Neuronal stem cell (in vitro differentiated cells): ENCODE measurements around the gene CCDC68.

Source experiments
- DNase-seq: peaks from one replicate; pipeline ENCODE4 v3.0.0-alpha.2; 2013; ENCODE audit warnings: low spot score
- H2AFZ ChIP-seq: one replicate; pipeline ENCODE4 v1.6.1; 2013; ENCODE audit warnings: mild to moderate bottlenecking, low read length, inconsistent platforms
- H2AK5ac ChIP-seq: 2 replicates; pipeline ENCODE4 v1.6.1; 2013; ENCODE audit warnings: low read depth, mild to moderate bottlenecking, inconsistent platforms, low read length, moderate library complexity, mixed read lengths
- H2BK120ac ChIP-seq: 2 replicates; pipeline ENCODE4 v1.6.1; 2013; ENCODE audit warnings: low read depth, mild to moderate bottlenecking, inconsistent platforms, low read length, moderate library complexity, mixed read lengths
- H2BK12ac ChIP-seq: one replicate; pipeline ENCODE4 v1.6.1; 2013; ENCODE audit warnings: low read length, inconsistent platforms
- H2BK15ac ChIP-seq: 2 replicates; pipeline ENCODE4 v1.6.1; 2013; ENCODE audit warnings: mild to moderate bottlenecking, low read length, inconsistent platforms, mixed read lengths
- H2BK5ac ChIP-seq: one replicate; pipeline ENCODE4 v1.6.1; 2013; ENCODE audit warnings: inconsistent platforms, mild to moderate bottlenecking, low read length, moderate library complexity
- H3K14ac ChIP-seq: one replicate; pipeline ENCODE4 v1.6.1; 2013; ENCODE audit warnings: low read length, inconsistent platforms
- H3K18ac ChIP-seq: 2 replicates; pipeline ENCODE4 v1.6.1; 2013; ENCODE audit warnings: low read length, inconsistent platforms
- H3K23ac ChIP-seq: 2 replicates; pipeline ENCODE4 v1.6.1; 2013; ENCODE audit warnings: low read depth, mild to moderate bottlenecking, mixed read lengths, low read length, inconsistent platforms; ENCODE audit not compliant: poor library complexity
- H3K27ac ChIP-seq: replicated peaks from 3 replicates; pipeline ENCODE4 v1.5.1; 2013; ENCODE audit warnings: low read length, inconsistent platforms
- H3K27me3 ChIP-seq, 3 experiments: 2 replicates each; pipeline ENCODE4 v1.6.1; 2013; ENCODE audit warnings: low read length in 3 of 3, mild to moderate bottlenecking in 2 of 3, inconsistent platforms in 1 of 3, low read depth in 1 of 3, mixed read lengths in 1 of 3, moderate library complexity in 1 of 3; ENCODE audit not compliant: control insufficient read depth in 3 of 3, insufficient read depth in 3 of 3
- H3K36me3 ChIP-seq, 2 donors: replicated peaks in 1 of 2; 2 replicates each; pipeline ENCODE4 v1.6.1; 2013; ENCODE audit warnings: low read length in 2 of 2; ENCODE audit not compliant: control insufficient read depth in 2 of 2, insufficient read depth in 2 of 2
- H3K4ac ChIP-seq: 2 replicates; pipeline ENCODE4 v1.6.1; 2013; ENCODE audit warnings: inconsistent platforms, mild to moderate bottlenecking, low read length, moderate library complexity
- H3K4me1 ChIP-seq, 2 donors: 1 replicate in 1 of 2; 2 replicates in 1 of 2; pipeline ENCODE4 v1.6.1; 2013; ENCODE audit warnings: low read length in 2 of 2, low read depth in 1 of 2; ENCODE audit not compliant: control insufficient read depth in 2 of 2, insufficient read depth in 1 of 2
- H3K4me2 ChIP-seq: one replicate; pipeline ENCODE4 v1.6.1; 2013; ENCODE audit warnings: mild to moderate bottlenecking, low read length, inconsistent platforms; ENCODE audit not compliant: insufficient read depth, poor library complexity, severe bottlenecking
- H3K4me3 ChIP-seq, 2 donors: 2 replicates each; pipeline ENCODE4 v1.5.1; 2013; ENCODE audit warnings: low read length in 2 of 2, mild to moderate bottlenecking in 2 of 2, inconsistent platforms in 1 of 2, moderate library complexity in 1 of 2
- H3K79me1 ChIP-seq: one replicate; pipeline ENCODE4 v1.6.1; 2013; ENCODE audit warnings: low read depth, mild to moderate bottlenecking, inconsistent platforms, low read length, moderate library complexity
- H3K9ac ChIP-seq: one replicate; pipeline ENCODE4 v1.6.1; 2013; ENCODE audit warnings: mild to moderate bottlenecking, low read depth, low read length, inconsistent platforms; ENCODE audit not compliant: poor library complexity
- H3K9me3 ChIP-seq, 2 donors: replicated peaks in 1 of 2; 2 replicates each; pipeline versions ENCODE3 to v1.6.1; 2013; ENCODE audit warnings: low read length in 2 of 2, mild to moderate bottlenecking in 2 of 2, inconsistent platforms in 1 of 2, low read depth in 1 of 2, mixed read lengths in 1 of 2, moderate library complexity in 1 of 2; ENCODE audit not compliant: control insufficient read depth in 2 of 2, insufficient read depth in 1 of 2
- H4K8ac ChIP-seq: one replicate; pipeline ENCODE4 v1.6.1; 2013; ENCODE audit warnings: low read depth, mild to moderate bottlenecking, inconsistent platforms, low read length, moderate library complexity
- H4K91ac ChIP-seq: one replicate; pipeline ENCODE4 v1.6.1; 2013; ENCODE audit warnings: low read length, low read depth, mild to moderate bottlenecking, inconsistent platforms; ENCODE audit not compliant: poor library complexity
- WGBS, 2 donors: extraction: QIAGEN DNeasy Blood & Tissue Kit; methylation state at CpG; one replicate each; pipeline ENCODE4 v1.1.7; 2013; ENCODE audit warnings: missing lambda C conversion rate in 2 of 2, mixed read lengths in 1 of 2; ENCODE audit not compliant: insufficient read length in 2 of 2, insufficient replicate concordance in 1 of 2; ENCODE audit errors: extremely low coverage in 2 of 2; 5-methylcytosine and 5-hydroxymethylcytosine counted together

Gene CCDC68

DNA sequence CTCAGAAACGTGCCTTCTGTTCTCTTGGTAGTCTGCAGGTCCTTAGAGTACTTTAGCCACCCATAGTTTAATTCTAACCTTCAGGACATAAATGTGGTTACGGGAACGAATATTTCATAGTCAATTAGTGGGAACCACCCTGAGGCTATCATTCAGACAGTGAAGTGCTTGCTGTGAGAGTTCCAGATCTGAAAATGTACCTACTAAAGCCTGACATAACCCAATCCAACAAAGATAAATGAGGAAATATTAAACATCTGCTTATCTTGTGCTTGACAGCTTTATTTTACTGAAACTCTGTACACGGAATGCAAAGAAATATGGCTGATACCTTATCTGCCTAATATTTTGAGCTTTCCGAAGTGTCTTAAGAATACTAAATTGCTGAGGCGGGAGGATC is 88.0 kb downstream of the CCDC68 start:
- Histone ChIP-seq H2AFZ (no peak overlapping the region), H3K27me3 (no peaks in the 10 kb centered on the region), H2BK5ac (no peak overlapping the region), H3K36me3 (no peaks in the 10 kb centered on the region), H2BK120ac (no peak overlapping the region), H3K9me3 (no peaks in the 10 kb centered on the region), H3K4me1 (no peaks in the 10 kb centered on the region), H4K91ac (no peak overlapping the region), H3K27ac (no peak overlapping the region), H3K23ac (no peak overlapping the region), H4K8ac (no peak overlapping the region), H2BK12ac (no peak overlapping the region), H3K14ac (no peak overlapping the region), H3K79me1 (no peaks in the 10 kb centered on the region), H3K4me3 (no peak overlapping the region), H2BK15ac (no peak overlapping the region), H2AK5ac (no peak overlapping the region), H3K18ac (no peak overlapping the region), H3K9ac (no peak overlapping the region), H3K4me2 (no peak overlapping the region), H3K4ac (no peak overlapping the region)
- no peak for DNase-seq
- no CpG with 5 or more reads among the region's 6 CpGs for WGBS, 2 donors

GRCh38 chr18:54867131-54867530 is 92.1 kb downstream of the CCDC68 start:
- Histone ChIP-seq H3K4me2 (no peak overlapping the region), H4K8ac (no peak overlapping the region), H2BK12ac (no peak overlapping the region), H3K14ac (no peak overlapping the region), H2BK5ac (no peak overlapping the region), H3K4me3 (no peak overlapping the region), H2BK120ac (no peak overlapping the region), H3K79me1 (no peaks in the 10 kb centered on the region), H4K91ac (no peak overlapping the region), H3K4me1 (peaks cover 0 to 1% of the 10 kb centered on the region in 2 donors), H3K36me3 (no peaks in the 10 kb centered on the region), H3K4ac (no peak overlapping the region), H3K27ac (no peak overlapping the region), H2AFZ (no peak overlapping the region), H3K27me3 (no peaks in the 10 kb centered on the region), H2AK5ac (no peak overlapping the region), H2BK15ac (no peak overlapping the region), H3K18ac (no peak overlapping the region), H3K9me3 (no peaks in the 10 kb centered on the region), H3K9ac (no peak overlapping the region), H3K23ac (no peak overlapping the region)
- no CpG with 5 or more reads among the region's 5 CpGs for WGBS, 2 donors
- DNase-seq, result no peak

DNA sequence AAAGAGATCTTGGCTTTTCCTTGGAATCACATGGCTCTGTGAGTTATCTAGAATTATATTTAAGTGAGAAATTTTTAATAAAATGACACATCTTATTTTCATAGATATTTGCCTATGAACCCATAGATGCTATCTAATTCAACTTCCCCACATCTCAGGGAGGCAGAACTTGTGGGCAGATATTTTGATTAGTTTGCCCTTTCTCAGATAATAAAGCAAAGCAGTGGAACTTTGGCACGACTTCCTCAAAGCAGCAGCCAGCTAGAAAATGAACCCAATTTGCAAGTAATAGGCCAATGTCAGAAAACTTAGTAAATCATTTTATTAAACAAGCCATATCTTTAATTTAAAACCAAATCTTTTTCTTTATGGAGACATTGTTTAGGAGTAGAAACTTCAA is 98.3 kb downstream of the CCDC68 start:
- no peak overlapping the region for H3K14ac ChIP-seq
- H2BK5ac ChIP-seq, result no peak overlapping the region
- H4K8ac ChIP-seq, result no peak overlapping the region
- no peak overlapping the region for H3K9ac ChIP-seq
- no CpG with 5 or more reads among the region's 1 CpG for WGBS, 2 donors
- H2BK15ac ChIP-seq, result no peak overlapping the region
- no peak overlapping the region for H2BK12ac ChIP-seq
- peaks cover 0 to 5% of the 10 kb centered on the region in 2 donors for H3K4me1 ChIP-seq
- H3K9me3 ChIP-seq, result no peaks in the 10 kb centered on the region
- no peak overlapping the region for H2BK120ac ChIP-seq
- no peaks in the 10 kb centered on the region for H3K79me1 ChIP-seq
- no peaks in the 10 kb centered on the region for H3K36me3 ChIP-seq
- no peak overlapping the region for H3K18ac ChIP-seq
- no peak overlapping the region for H2AK5ac ChIP-seq
- no peak overlapping the region for H3K4me2 ChIP-seq
- no peak overlapping the region for H3K4me3 ChIP-seq
- no peak overlapping the region for H3K4ac ChIP-seq
- no peak overlapping the region for H3K23ac ChIP-seq
- no peak overlapping the region for H4K91ac ChIP-seq
- H2AFZ ChIP-seq, result no peak overlapping the region
- H3K27me3 ChIP-seq, result no peaks in the 10 kb centered on the region
- DNase-seq, result no peak
- no peak overlapping the region for H3K27ac ChIP-seq

GRCh38 chr18:54859667-54860421 is 99.4 kb downstream of the CCDC68 start:
- Histone ChIP-seq H4K91ac (no peak overlapping the region), H3K23ac (no peak overlapping the region), H3K4me2 (no peak overlapping the region), H2AFZ (no peak overlapping the region), H3K27ac (no peak overlapping the region), H3K4me3 (no peak overlapping the region), H3K4me1 (peaks cover 0 to 5% of the 10 kb centered on the region in 2 donors), H2BK120ac (no peak overlapping the region), H3K9me3 (no peaks in the 10 kb centered on the region), H2AK5ac (no peak overlapping the region), H3K79me1 (no peaks in the 10 kb centered on the region), H2BK15ac (no peak overlapping the region), H2BK12ac (no peak overlapping the region), H3K27me3 (no peaks in the 10 kb centered on the region), H4K8ac (no peak overlapping the region), H3K14ac (no peak overlapping the region), H3K9ac (no peak overlapping the region), H2BK5ac (no peak overlapping the region), H3K4ac (no peak overlapping the region), H3K36me3 (no peaks in the 10 kb centered on the region), H3K18ac (no peak overlapping the region)
- WGBS, 2 donors, result no CpG with 5 or more reads among the region's 9 CpGs
- no peak for DNase-seq
